ENCODE measurements around the gene PCSK7.

Gene PCSK7

GRCh38 chr11:117182551-117182935 is 49.3 kb downstream of the PCSK7 start:
- no peak for DNase-seq (ENCODE audit: low read depth)

DNA sequence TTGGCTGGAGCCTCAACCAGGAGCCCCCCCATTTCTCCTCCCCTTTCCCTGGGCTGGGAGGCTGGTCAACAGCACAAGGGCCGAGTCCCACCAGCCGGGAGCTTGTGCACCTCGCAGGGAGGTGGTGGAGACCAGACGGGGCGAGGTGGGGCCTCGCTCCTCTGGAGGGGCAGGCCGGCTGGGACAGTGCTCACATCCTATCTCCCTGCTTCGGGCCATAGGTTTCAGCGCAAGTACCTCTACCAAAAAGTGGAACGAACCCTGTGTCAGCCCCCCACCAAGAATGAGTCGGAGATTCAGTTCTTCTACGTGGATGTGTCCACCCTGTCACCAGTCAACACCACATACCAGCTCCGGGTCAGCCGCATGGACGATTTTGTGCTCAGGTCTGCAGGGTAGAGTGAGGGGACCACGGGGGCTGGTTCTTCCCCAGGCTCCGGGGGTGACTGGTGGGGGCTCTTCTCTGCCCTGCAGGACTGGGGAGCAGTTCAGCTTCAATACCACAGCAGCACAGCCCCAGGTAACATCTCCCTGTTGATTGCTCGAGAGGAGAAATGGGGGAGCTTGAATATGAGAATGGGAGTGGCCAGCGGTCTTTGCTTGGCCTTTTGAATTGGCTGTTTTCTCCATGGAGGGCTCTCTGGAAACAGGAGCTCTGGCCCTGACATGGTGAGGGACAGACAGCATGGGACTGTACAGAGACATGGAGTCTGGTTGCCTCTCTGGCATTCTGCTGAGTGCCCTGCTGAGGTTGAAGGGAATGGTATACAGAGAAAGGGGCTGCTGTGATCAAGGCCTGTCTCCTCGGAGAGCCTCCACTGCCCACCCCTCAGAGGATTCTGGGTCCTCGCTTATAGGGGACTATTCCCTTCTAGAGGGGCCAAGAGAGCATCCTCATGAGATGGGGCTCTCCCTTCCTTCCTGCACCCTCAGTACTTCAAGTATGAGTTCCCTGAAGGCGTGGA is 50.0 kb downstream of the PCSK7 start:
- DNase-seq (ENCODE audit: low read depth), result no peak

DNA sequence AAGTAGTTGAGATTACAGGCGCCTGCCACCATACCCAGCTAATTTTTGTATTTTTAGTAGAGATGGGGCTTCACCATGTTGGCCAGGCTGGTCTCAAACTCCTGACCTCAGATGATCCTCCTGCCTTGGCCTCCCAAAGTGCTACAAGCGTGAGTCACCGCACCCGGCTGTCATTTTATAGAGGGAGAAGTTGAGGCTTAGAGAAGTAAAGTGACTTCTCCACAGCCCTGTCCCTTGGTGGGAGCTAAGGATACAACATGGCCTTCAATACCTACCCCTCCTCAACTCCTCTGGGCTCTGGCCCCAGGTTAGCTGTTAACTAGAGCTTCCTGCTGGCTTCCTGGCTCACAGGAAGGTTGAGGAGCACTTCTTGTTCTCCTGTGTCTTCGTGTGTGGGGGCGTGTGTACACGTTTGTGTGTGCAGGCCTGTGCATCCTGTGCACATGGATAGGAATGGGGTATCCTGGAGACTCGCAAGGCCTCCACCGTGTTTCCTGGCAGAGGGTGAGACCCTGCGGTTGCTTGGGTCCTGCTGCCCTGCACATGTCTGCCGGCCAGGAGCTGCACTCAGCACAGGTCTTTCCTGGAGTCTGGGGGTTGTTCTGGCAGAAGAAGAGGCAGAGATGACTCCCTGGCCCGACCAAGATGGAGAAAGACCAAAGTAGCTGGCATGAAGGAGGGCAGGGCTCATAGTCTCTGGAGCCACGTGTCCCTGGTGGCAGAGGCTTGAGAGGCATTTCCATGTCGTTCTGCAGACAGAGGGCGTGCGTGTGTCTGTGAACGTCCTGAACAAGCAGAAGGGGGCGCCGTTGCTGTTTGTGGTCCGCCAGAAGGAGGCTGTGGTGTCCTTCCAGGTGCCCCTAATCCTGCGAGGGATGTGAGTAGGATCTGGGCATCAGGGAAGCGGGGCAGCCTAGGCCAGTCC is 51.0 kb downstream of the PCSK7 start:
- peak; percentile 75 for DNase-seq (ENCODE audit: low read depth)

- no peak for DNase-seq (ENCODE audit: low read depth)
Observed at GRCh38 chr11:117180020-117180419, 51.9 kb downstream of the PCSK7 start.

- DNase-seq (ENCODE audit: low read depth), result peak; percentile 37
Observed at GRCh38 chr11:117179048-117179999, 52.5 kb downstream of the PCSK7 start.

- DNase-seq (ENCODE audit: low read depth), result peak; percentile 92
Observed at GRCh38 chr11:117178210-117179034, 53.5 kb downstream of the PCSK7 start, which contains the start of gene SIDT2. Gene SIDT2, plus strand, starts transcription at chr11:117178743. Its CDS starts 521 bp downstream, at chr11:117179264.

- no peak for DNase-seq (ENCODE audit: low read depth)
Observed at GRCh38 chr11:117177534-117178209, 54.2 kb downstream of the PCSK7 start.

GRCh38 chr11:117176186-117176585 is 55.7 kb downstream of the PCSK7 start:
- DNase-seq (ENCODE audit: low read depth), result no peak

- DNase-seq (ENCODE audit: low read depth), result no peak
Observed at GRCh38 chr11:117175781-117176180, 56.1 kb downstream of the PCSK7 start.

DNA sequence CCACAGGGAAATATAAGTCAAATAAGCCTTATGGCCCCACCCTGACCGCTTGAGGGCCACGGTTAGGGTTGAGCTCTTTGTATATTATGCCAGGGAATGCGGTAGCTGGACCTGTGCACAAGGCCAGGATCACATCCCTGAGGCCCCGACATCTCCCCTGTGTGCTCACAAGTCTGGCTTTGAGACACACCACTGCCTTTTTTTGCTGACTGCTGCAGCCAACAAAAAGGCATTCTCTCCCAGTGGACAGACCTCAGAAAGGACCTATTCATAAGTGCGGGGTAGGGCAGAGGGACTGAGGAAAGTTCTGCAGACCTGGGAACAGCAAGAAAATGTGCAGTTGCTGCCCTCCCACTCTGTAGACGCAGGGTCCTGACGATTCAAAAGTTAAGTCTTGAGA is 56.8 kb downstream of the PCSK7 start:
- no peak for DNase-seq (ENCODE audit: low read depth)

GRCh38 chr11:117172724-117173421 is 59.0 kb downstream of the PCSK7 start:
- DNase-seq (ENCODE audit: low read depth), result no peak

GRCh38 chr11:117171404-117172061 is 60.3 kb downstream of the PCSK7 start:
- DNase-seq (ENCODE audit: low read depth), result no peak

GRCh38 chr11:117171007-117171403 is 60.9 kb downstream of the PCSK7 start:
- DNase-seq (ENCODE audit: low read depth), result no peak

- no peak for DNase-seq (ENCODE audit: low read depth)
Observed at GRCh38 chr11:117170210-117170609, 61.7 kb downstream of the PCSK7 start.

- DNase-seq (ENCODE audit: low read depth), result no peak
Observed at GRCh38 chr11:117169736-117170135, 62.1 kb downstream of the PCSK7 start.

GRCh38 chr11:117166491-117166890 is 65.4 kb downstream of the PCSK7 start:
- DNase-seq (ENCODE audit: low read depth), result no peak

GRCh38 chr11:117160826-117161225 is 71.0 kb downstream of the PCSK7 start:
- DNase-seq (ENCODE audit: low read depth), result no peak

- no peak for DNase-seq (ENCODE audit: low read depth)
Observed at GRCh38 chr11:117159892-117160291, 72.0 kb downstream of the PCSK7 start.

DNA sequence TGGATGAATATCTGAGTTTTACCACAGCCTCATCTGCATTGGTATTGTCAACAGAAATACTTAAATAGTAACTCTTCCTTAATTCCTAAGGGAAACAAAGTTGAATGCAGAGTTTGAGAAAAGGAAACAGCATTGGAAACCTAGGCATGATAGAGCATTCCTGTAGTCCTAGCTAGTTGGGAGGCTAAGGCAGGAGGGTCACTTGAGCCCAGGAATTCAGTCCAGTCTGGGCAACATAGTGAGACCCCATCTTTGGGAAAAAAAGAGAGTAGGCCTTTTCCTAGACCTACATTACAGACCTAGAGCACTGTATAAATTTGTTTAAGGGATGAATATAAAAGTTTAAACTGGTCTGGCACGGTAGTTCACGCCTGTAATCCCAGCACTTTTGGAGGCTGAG is 74.4 kb downstream of the PCSK7 start:
- no peak for DNase-seq (ENCODE audit: low read depth)

Measured in ELR (cell line).